A673 (cell line): Measurements from ENCODE around the gene GTF3C1.

ENCODE experiments used
- CTCF ChIP-seq: fragments of 300-800, 200-600 bp; sonication (generic); conservative IDR thresholded peaks from 2 replicates; pipeline ENCODE4 v1.5.1; 2017; ENCODE audit warnings: low read depth, mild to moderate bottlenecking, antibody characterized with exemption, low read length, moderate library complexity, mixed read lengths
- EZH2 ChIP-seq: fragments of 200-600 bp; sonication (generic); IDR thresholded peaks from 2 replicates; pipeline ENCODE4 v1.6.1; 2017; ENCODE audit warnings: borderline replicate concordance, low read depth, mild to moderate bottlenecking, mixed read lengths, antibody characterized with exemption, low read length; ENCODE audit not compliant: poor library complexity, severe bottlenecking

GRCh38 chr16:27551036-27551435, 1.3 kb upstream of the GTF3C1 start:
- TF ChIP-seq CTCF (no peak), EZH2 (no peak)
